Omental fat pad (tissue), 4 donors: Measurements from ENCODE around the gene GPS1. TPM values are rescaled to one million over a fixed set of nuclear protein-coding genes. Genes with fewer than 3 reads are reported as not detected.

Experiments used
- ATAC-seq: fragments of 150-250 bp; one replicate; pipeline ENCODE4 v1.9.1; 2016; ENCODE audit warnings: mild to moderate bottlenecking, moderate library complexity; ENCODE audit not compliant: low FRiP score
- DNase-seq: peaks from one replicate; pipeline ENCODE4 v3.0.0-alpha.2; 2019; ENCODE audit warnings: low spot score
- total RNA-seq, 4 donors: library from RNA; depleted of rRNA; stranded (reverse); fragments of >200 nt; gene quantifications; one replicate each; pipeline ENCODE4 v1.1.0, GENCODE V29; 2016
- TF ChIP-seq, protein P1 (sequence below), 3 donors: fragments of 450-650 bp; IDR thresholded peaks; one replicate each; pipeline ENCODE4 v1.5.1; 2016 to 2017; ENCODE audit warnings: antibody characterized with exemption in 3 of 3, mild to moderate bottlenecking in 3 of 3, moderate library complexity in 2 of 3

Gene GPS1
- total RNA-seq, 4 donors from 2014 or later, result 67.3 to 86.8 (median 81.4) TPM

DNA sequence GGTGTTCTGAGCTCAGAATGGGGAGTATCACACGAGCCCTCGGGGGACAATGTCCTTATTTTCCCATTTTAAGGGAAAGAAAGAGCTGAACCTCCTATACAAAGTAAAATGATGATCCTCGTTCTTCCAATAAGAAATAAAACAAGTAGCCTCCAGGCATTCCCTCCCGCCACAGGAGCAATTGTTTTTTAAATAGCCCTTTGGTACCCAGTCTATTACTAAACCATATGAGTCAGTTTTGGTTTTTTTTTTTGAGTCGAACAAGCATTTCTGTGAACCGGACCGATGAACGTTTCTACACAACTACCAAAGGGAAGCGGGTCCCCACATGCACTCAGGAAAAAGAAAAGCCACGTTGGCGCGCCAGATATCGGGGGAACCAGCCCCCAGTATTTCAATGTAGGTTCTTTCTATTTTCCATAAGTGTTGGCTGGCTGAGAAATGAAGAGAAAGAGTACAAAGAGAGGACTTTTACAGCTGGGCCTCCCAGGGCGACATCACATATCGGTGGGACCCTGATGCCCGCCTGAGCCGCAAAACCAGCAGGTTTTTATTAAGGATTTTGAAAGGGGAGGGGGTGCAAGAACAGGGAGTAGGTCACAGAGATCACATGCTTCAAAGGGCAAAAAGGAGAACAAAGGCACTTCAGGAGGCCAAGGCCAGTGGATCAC is 10.4 kb upstream of the GPS1 start:
- DNase-seq (no peak), ATAC-seq (no peak)
- TF ChIP-seq, protein P1, sequence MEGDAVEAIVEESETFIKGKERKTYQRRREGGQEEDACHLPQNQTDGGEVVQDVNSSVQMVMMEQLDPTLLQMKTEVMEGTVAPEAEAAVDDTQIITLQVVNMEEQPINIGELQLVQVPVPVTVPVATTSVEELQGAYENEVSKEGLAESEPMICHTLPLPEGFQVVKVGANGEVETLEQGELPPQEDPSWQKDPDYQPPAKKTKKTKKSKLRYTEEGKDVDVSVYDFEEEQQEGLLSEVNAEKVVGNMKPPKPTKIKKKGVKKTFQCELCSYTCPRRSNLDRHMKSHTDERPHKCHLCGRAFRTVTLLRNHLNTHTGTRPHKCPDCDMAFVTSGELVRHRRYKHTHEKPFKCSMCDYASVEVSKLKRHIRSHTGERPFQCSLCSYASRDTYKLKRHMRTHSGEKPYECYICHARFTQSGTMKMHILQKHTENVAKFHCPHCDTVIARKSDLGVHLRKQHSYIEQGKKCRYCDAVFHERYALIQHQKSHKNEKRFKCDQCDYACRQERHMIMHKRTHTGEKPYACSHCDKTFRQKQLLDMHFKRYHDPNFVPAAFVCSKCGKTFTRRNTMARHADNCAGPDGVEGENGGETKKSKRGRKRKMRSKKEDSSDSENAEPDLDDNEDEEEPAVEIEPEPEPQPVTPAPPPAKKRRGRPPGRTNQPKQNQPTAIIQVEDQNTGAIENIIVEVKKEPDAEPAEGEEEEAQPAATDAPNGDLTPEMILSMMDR (IDR thresholded peaks at IDR 0.05), result no peak

- DNase-seq (no peak), ATAC-seq (no peak)
- TF ChIP-seq, protein P1 (IDR thresholded peaks at IDR 0.05), result no peak
Measured at GRCh38 chr17:82042649-82043048, 9.0 kb upstream of the GPS1 start.

DNA sequence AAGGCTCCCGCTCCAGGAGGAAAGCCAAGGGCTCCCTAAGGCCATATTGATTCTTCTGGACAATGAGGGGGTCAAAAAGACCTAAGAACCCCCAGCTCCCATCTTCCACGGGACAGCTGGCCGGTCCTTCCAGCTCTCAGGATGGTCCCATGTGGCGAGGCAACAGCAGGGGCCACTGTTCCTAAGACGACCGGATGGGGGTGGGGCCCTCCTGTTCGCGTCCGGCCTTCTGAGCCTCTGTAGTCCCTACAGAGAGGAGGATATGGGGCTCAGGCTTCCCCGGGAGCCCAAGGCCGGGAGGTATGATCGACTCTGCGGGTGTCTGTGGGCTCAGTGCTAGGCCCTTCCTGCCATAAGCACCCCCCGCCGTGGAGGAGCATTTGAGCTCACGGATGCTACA is 8.2 kb upstream of the GPS1 start:
- ATAC-seq (no peak), DNase-seq (no peak)
- TF ChIP-seq, protein P1 (IDR thresholded peaks at IDR 0.05), result no peak

DNA sequence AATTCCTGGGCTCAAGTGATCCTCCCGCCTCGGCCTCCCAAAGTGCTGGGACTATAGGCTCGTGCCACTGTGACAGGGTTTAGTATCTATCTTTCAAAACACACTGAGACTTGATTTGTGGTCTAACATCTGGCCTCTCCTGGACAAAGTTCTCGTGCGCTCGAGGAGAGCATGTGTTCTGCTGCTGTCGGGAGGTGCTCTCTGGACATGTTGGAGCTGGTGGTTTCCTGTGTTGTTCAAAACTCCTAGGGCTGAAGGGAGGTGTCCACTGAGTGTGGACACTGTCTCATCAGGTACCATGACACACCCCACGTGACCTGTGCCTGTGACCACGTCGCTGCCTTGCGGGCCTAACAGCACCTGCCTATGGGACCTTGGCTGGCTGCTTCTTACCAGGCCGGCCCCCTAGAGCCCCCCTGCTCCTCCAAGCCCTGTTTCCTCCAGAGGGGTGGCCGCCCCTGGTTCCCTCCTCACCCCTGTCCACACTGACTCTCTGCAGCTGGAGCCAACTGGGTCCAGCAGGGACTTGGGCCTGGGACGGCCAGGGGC is 5.7 kb upstream of the GPS1 start:
- ATAC-seq, result no peak
- DNase-seq, result no peak
- TF ChIP-seq, protein P1 (IDR thresholded peaks at IDR 0.05), result no peak

DNA sequence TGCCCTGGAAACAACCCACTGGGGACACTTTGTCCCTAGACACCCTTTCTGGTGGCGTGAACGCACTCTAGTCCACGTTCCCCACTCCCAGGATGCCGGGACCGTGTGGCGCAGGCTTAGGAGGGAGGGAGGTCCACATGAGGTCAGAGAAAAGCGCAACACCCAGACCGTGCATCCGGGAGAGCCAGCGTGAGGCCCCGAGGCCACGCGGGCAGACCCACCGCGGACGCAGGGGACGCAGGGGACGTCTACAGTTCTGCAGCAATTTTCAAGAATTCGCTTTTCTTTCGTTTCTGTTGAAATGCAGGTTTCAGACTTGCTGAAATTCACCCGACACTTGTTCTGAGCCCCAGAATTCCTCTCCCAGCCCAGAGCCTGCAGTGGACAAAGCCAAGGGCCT is 4.8 kb upstream of the GPS1 start:
- ATAC-seq, result no peak
- DNase-seq, result no peak
- TF ChIP-seq, protein P1 (IDR thresholded peaks at IDR 0.05), result no peak

DNA sequence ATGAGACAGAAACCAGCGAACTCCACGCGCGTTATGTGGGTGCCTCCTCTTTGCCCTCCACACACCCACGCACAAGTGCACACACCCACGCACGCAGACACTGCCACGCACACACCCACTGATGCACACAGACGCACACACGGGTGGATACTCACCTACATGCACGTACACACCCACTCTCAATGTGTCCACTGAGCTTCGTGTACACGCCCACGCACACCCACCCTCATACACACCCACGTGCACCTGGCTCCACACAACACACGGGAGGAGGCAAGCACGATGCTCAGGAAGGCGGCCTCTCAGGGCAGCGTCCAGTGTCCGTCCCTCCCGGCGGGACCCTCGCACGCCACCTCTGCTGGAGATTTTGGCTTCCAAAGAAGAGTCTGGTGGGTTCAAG is 4.3 kb upstream of the GPS1 start:
- ATAC-seq (no peak), DNase-seq (no peak)
- TF ChIP-seq, protein P1 (IDR thresholded peaks at IDR 0.05), result no peak

DNA sequence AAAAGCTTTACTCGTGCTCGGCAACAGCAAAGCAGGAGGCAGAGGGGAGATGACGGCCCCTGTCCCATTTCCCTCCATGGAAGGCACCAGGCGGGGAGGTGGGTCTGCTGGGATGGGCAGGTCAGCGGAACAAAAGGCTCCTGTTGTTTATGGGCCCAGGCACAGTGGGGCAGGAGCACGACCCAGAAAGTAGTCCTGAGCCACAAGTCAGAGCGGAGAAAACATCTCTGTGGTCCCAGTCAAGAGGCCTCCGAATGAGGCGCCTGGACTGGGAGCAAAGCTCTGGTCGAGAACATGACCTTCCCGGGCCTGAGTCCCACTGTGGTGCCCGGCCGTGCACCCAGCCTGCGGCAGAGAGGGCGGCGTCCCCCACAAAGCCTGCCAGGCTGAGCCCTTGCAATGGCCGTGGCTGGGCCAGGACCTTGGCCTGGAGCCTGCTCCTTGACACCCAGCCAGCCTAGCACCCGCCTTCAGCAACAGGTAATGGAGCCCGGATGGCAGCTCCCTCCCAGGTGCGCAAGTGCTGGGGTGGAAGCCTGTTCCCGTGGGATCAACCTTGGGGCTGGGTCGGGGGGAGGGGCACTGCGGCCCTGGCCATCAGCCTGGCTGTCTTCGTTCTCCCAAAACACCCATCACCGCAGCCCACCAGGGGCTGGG is 3.7 kb upstream of the GPS1 start:
- TF ChIP-seq, protein P1 (IDR thresholded peaks at IDR 0.05), result no peak
- ATAC-seq (no peak), DNase-seq (no peak)
